K562 (cell line): ENCODE results near the gene TRIM14. TPM values are rescaled to one million over a fixed set of nuclear protein-coding genes. Genes with fewer than 3 reads are reported as not detected.

Source experiments
- ATAC-seq: fragments of 200-7000 bp; cut with Tn5 transposase; 3 replicates; pipeline ENCODE4 v1.9.1; 2020; ENCODE audit warnings: moderate library complexity
- BruUV-seq: library from RNA; stranded (reverse); fragments of 400-500 nt; replicated peaks from 2 replicates; lab custom pipeline; 2021; lab: Mats Ljungman, UMichigan
- CTCF ChIA-PET: fragments of 300-600 bp; formaldehyde crosslinking; extraction: SDS; loops from one replicate; lab custom pipeline; 2021; ENCODE audit warnings: low intra/inter-chr PET ratio; lab: Yijun Ruan, JAX
- POLR2A ChIA-PET: fragments of 300-600, 350-650 bp; sonication (Branson Sonifier 250); formaldehyde crosslinking; extraction: SDS; loops from one replicate; lab custom pipeline; 2021; ENCODE audit warnings: antibody characterized with exemption, inconsistent platforms; lab: Yijun Ruan, JAX
- DNase-seq, 4 experiments: peaks; one replicate each; pipeline versions ENCODE4 v3.0.0 to v3.0.0-alpha.2; 2011 to 2018; ENCODE audit warnings: low spot score in 3 of 4, mixed read lengths in 3 of 4; ENCODE audit errors: extremely low read depth in 1 of 4
- FAIRE-seq: peaks from 2 replicates; lab custom pipeline; 2011; peaks lifted over from hg19 to GRCh38; lab: Jason Lieb, UNC
- H2AFZ ChIP-seq: 2 replicates; pipeline ENCODE4 v1.6.0; 2011; ENCODE audit warnings: low read depth, low read length, control low read depth, inconsistent platforms
- H3K27ac ChIP-seq: fragments of 200-600 bp; 3 replicates; pipeline ENCODE4 v1.8.0; 2011; ENCODE audit warnings: low read depth, mild to moderate bottlenecking, control low read depth, inconsistent platforms, low read length, moderate library complexity, mixed read lengths; ENCODE audit errors: extremely low read depth
- H3K27me3 ChIP-seq, 2 experiments: fragments of 300-600 bp in 1 of 2; 2 replicates in 1 of 2; 3 replicates in 1 of 2; pipeline versions ENCODE4 v1.6.0 to v1.8.0; 2011; ENCODE audit warnings: inconsistent platforms in 2 of 2, low read length in 2 of 2, mild to moderate bottlenecking in 1 of 2, mixed read lengths in 1 of 2, moderate library complexity in 1 of 2; ENCODE audit not compliant: control insufficient read depth in 2 of 2, insufficient read depth in 2 of 2
- H3K36me3 ChIP-seq: fragments of 300-600 bp; 3 replicates; pipeline ENCODE4 v1.8.0; 2011; ENCODE audit warnings: mild to moderate bottlenecking, low read length, inconsistent platforms; ENCODE audit not compliant: control insufficient read depth, insufficient read depth
- H3K4me1 ChIP-seq, 2 experiments: fragments of 200-600 bp in 1 of 2; replicated peaks in 1 of 2; 2 replicates in 1 of 2; 3 replicates in 1 of 2; pipeline versions ENCODE4 v1.5.1 to v1.8.0; 2011; ENCODE audit warnings: inconsistent platforms in 2 of 2, low read length in 2 of 2, mild to moderate bottlenecking in 1 of 2, mixed read lengths in 1 of 2, moderate library complexity in 1 of 2; ENCODE audit not compliant: control insufficient read depth in 2 of 2, insufficient read depth in 2 of 2
- H3K4me2 ChIP-seq: 2 replicates; pipeline ENCODE4 v1.6.1; 2011; ENCODE audit warnings: low read length, control low read depth, inconsistent platforms, mixed read lengths; ENCODE audit not compliant: insufficient read depth
- H3K4me3 ChIP-seq: fragments of 200-600 bp; sonication (generic), shearing (Covaris generic); 2 replicates; pipeline ENCODE4 v1.5.1; 2016; ENCODE audit warnings: control low read depth, inconsistent platforms
- H3K79me2 ChIP-seq: fragments of 200-600 bp; 3 replicates; pipeline ENCODE4 v1.8.0; 2011; ENCODE audit warnings: low read length, inconsistent platforms; ENCODE audit not compliant: control insufficient read depth, insufficient read depth
- H3K9ac ChIP-seq, 2 experiments: 2 replicates each; pipeline versions ENCODE4 v1.6.0 to v1.6.1; 2011; ENCODE audit warnings: low read depth in 2 of 2, low read length in 2 of 2, control low read depth in 1 of 2, inconsistent platforms in 1 of 2, mild to moderate bottlenecking in 1 of 2, mixed read lengths in 1 of 2; ENCODE audit not compliant: insufficient read depth in 1 of 2
- H3K9me1 ChIP-seq: one replicate; pipeline ENCODE4 v1.6.0; 2011; ENCODE audit warnings: inconsistent platforms, mild to moderate bottlenecking, low read length, moderate library complexity; ENCODE audit not compliant: control insufficient read depth, insufficient read depth
- H3K9me3 ChIP-seq: replicated peaks from 2 replicates; pipeline ENCODE4 v1.5.1; 2011; ENCODE audit warnings: low read depth, low read length, inconsistent platforms; ENCODE audit not compliant: control insufficient read depth, insufficient read depth
- H4K20me1 ChIP-seq: replicated peaks from 2 replicates; pipeline ENCODE4 v1.6.1; 2011; ENCODE audit warnings: low read length, inconsistent platforms, mixed read lengths; ENCODE audit not compliant: control insufficient read depth, insufficient read depth
- CHD4 ChIP-seq: fragments of 200-600 bp; sonication (generic); IDR thresholded peaks from 3 replicates; pipeline ENCODE4 v1.6.1; 2012; ENCODE audit warnings: low read depth, mild to moderate bottlenecking, mixed read lengths, low read length, inconsistent platforms; ENCODE audit not compliant: insufficient read depth, insufficient replicate concordance, poor library complexity, severe bottlenecking
- HDAC1 ChIP-seq, 2 experiments: fragments of 450-650 bp; IDR thresholded peaks; 2 replicates each; pipeline ENCODE4 v1.6.1; 2016 to 2017; ENCODE audit warnings: inconsistent platforms in 1 of 2, mild to moderate bottlenecking in 1 of 2, moderate library complexity in 1 of 2
- KDM5B ChIP-seq: fragments of 200-600 bp; sonication (generic); IDR thresholded peaks from 2 replicates; pipeline ENCODE4 v1.6.1; 2012; ENCODE audit warnings: low read depth, mild to moderate bottlenecking, moderate library complexity, low read length, control low read depth, inconsistent platforms; ENCODE audit not compliant: insufficient replicate concordance
- NFXL1 ChIP-seq: fragments of 450-650 bp; formaldehyde crosslinking; IDR thresholded peaks from 2 replicates; pipeline ENCODE4 v1.4.0; 2021; ENCODE audit warnings: mild to moderate bottlenecking
- RBM14 ChIP-seq: fragments of 200-400 bp; formaldehyde crosslinking; IDR thresholded peaks from 2 replicates; pipeline ENCODE4 v1.6.1; 2018; ENCODE audit warnings: low read depth, mild to moderate bottlenecking, low read length, moderate library complexity, borderline replicate concordance; ENCODE audit not compliant: insufficient read depth
- SPI1 ChIP-seq: IDR thresholded peaks from 2 replicates; pipeline ENCODE4 v1.6.1; 2011; ENCODE audit warnings: low read depth, low read length, control low read depth, borderline replicate concordance
- SRSF9 ChIP-seq: fragments of 200-400 bp; formaldehyde crosslinking; IDR thresholded peaks from 2 replicates; pipeline ENCODE4 v1.6.1; 2017; ENCODE audit warnings: low read depth, low read length, borderline replicate concordance
- STAT5A ChIP-seq: IDR thresholded peaks from 2 replicates; pipeline ENCODE4 v1.6.1; 2012; ENCODE audit warnings: low read length, inconsistent platforms, borderline replicate concordance
- TEAD2 ChIP-seq: fragments of 450-650 bp; IDR thresholded peaks from 2 replicates; pipeline ENCODE4 v1.6.1; 2016; ENCODE audit warnings: missing genetic modification characterization, control low read depth, missing compliant biosample characterization
- ZNF551 ChIP-seq: fragments of 250-450 bp; sonication (Bioruptor Pico); IDR thresholded peaks from 2 replicates; pipeline ENCODE4 v1.5.0; 2021; ENCODE audit warnings: mild to moderate bottlenecking, moderate library complexity
- ZNF644 ChIP-seq: fragments of 200-800 bp; sonication (Bioruptor generic); IDR thresholded peaks from 2 replicates; pipeline ENCODE4 v1.6.1; 2016; ENCODE audit warnings: low read depth, missing genetic modification characterization, missing compliant biosample characterization
- WGBS: fragments of 100-300 bp; shearing (Covaris generic); methylation state at CpG from one replicate; pipeline ENCODE4 v1.1.6; 2016; ENCODE audit warnings: low coverage, mixed read lengths; ENCODE audit not compliant: insufficient coverage; ENCODE audit errors: missing lambda C conversion rate; 5-methylcytosine and 5-hydroxymethylcytosine counted together
- in situ Hi-C: fragments of 300-500 bp; cut with MboI; formaldehyde crosslinking; loops from 4 replicates; pipeline ENCODE4 v1.15.0; 2018; ENCODE audit warnings: inconsistent platforms, mixed read lengths
- intact Hi-C: fragments of 100-400 bp; cut with micrococcal nuclease; formaldehyde crosslinking; loops from 2 replicates; pipeline ENCODE4 v1.14.2; 2022
- polyA plus RNA-seq, 8 experiments: library from polyadenylated mRNA; depleted of rRNA in 4 of 8; stranded (reverse) in 5 of 8; unstranded in 3 of 8; fragments of >200 nt; fragmentation: Nextera tagmentation in 2 of 8; fragmentation: Illumina TruSeq in 1 of 8; extraction: Ambion mirVana in 2 of 8; extraction: Trizol in 1 of 8; gene quantifications; 2 replicates each; pipeline versions ENCODE4 v1.2.1 to v1.2.3, GENCODE V29; 2011 to 2014; ENCODE audit warnings: inconsistent platforms in 1 of 8, missing spikeins in 1 of 8
- total RNA-seq, 7 experiments: library from RNA; depleted of rRNA in 6 of 7; stranded (reverse); fragments of >200 nt in 6 of 7; fragmentation: Illumina TruSeq in 2 of 7; extraction: Trizol in 2 of 7; gene quantifications; 2 replicates each; pipeline versions ENCODE4 v1.2.1 to v1.2.3, GENCODE V29; 2011 to 2021; ENCODE audit warnings: low replicate concordance in 1 of 7
- TF ChIP-seq, protein P1 (sequence below): sonication (generic); formaldehyde crosslinking; IDR thresholded peaks from 2 replicates; pipeline ENCODE4 v1.8.1; 2023; ENCODE audit warnings: mild to moderate bottlenecking, missing genetic modification reagents
- TF ChIP-seq, protein P2 (sequence below): fragments of 450-650 bp; IDR thresholded peaks from 2 replicates; pipeline ENCODE4 v1.6.1; 2016
- TF ChIP-seq, protein P3 (sequence below): fragments of 250-450 bp; sonication (Bioruptor Pico); IDR thresholded peaks from 2 replicates; pipeline ENCODE4 v1.5.0; 2021; ENCODE audit warnings: mild to moderate bottlenecking, moderate library complexity

Gene TRIM14
- total and polyA plus RNA-seq, 9 of the 15 experiments (the other 6 are each of a cell fraction or from before 2014, with no cell fraction given) = 7.6 to 41.0 (median 17.9) TPM

DNA sequence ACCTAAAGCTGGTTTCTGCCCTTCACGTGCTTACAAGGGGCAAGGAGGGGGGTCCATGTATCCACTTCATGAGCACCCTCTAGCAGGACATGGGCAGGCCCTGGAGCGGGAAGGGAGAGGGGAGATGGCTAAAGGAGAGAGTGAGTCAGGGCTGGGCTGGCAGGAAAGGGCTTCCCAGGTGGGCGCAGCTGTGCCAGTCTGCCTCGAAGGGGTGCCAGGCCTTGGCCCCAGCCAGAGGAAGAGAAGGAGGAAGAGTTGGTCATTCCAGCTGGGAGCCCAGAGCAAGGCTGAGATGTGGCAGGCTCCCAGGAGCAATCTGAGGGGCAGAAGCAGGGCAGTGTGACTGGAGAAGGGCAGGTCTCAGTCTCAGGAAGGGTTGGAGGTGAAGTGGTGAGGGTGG is 24.7 kb downstream of the TRIM14 start:
- no peak for DNase-seq
- BruUV-seq = no TSS peak
- Histone ChIP-seq H3K79me2 (no peaks in the 10 kb centered on the region), H3K27ac (no peak overlapping the region), H3K4me1 (no peaks in the 10 kb centered on the region; a peak in 1 of 5 replicates), H3K9me1 (no peaks in the 10 kb centered on the region), H3K27me3 (no peaks in the 10 kb centered on the region), H2AFZ (no peak overlapping the region), H3K9ac (peak overlapping the region in 1 of 2 experiments; percentile 13; a peak in 1 of 4 replicates), H3K9me3 (no peaks in the 10 kb centered on the region), H3K4me2 (no peak overlapping the region), H3K36me3 (peaks cover 64% of the 10 kb centered on the region), H3K4me3 (no peak overlapping the region), H4K20me1 (no peaks in the 10 kb centered on the region)
- ChIA-PET CTCF (no interaction called here), POLR2A (interaction anchor here (0.6 to 1.9 kb wide), 3 partner anchors 10 to 304 kb away, joined by 3 to 5 read pairs (median 4); no protein-coding TSS in a partner anchor)
- intact Hi-C loops = no loop called here
- in situ Hi-C loops = no loop called here
- FAIRE-seq = no peak
- WGBS = 85% methylated on average over 4 of the region's 4 CpGs
- no peak for ATAC-seq
- no peak for TF ChIP-seq STAT5A
- no peak for TF ChIP-seq CHD4
- no peak for TF ChIP-seq ZNF644
- TF ChIP-seq, protein P1, sequence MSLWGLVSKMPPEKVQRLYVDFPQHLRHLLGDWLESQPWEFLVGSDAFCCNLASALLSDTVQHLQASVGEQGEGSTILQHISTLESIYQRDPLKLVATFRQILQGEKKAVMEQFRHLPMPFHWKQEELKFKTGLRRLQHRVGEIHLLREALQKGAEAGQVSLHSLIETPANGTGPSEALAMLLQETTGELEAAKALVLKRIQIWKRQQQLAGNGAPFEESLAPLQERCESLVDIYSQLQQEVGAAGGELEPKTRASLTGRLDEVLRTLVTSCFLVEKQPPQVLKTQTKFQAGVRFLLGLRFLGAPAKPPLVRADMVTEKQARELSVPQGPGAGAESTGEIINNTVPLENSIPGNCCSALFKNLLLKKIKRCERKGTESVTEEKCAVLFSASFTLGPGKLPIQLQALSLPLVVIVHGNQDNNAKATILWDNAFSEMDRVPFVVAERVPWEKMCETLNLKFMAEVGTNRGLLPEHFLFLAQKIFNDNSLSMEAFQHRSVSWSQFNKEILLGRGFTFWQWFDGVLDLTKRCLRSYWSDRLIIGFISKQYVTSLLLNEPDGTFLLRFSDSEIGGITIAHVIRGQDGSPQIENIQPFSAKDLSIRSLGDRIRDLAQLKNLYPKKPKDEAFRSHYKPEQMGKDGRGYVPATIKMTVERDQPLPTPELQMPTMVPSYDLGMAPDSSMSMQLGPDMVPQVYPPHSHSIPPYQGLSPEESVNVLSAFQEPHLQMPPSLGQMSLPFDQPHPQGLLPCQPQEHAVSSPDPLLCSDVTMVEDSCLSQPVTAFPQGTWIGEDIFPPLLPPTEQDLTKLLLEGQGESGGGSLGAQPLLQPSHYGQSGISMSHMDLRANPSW (CRISPR knock-in tag) = no peak
- no peak for TF ChIP-seq SPI1
- TF ChIP-seq, protein P2, sequence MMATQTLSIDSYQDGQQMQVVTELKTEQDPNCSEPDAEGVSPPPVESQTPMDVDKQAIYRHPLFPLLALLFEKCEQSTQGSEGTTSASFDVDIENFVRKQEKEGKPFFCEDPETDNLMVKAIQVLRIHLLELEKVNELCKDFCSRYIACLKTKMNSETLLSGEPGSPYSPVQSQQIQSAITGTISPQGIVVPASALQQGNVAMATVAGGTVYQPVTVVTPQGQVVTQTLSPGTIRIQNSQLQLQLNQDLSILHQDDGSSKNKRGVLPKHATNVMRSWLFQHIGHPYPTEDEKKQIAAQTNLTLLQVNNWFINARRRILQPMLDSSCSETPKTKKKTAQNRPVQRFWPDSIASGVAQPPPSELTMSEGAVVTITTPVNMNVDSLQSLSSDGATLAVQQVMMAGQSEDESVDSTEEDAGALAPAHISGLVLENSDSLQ = no peak
- TF ChIP-seq SRSF9 = no peak
- no peak for TF ChIP-seq KDM5B
- TF ChIP-seq, protein P3, sequence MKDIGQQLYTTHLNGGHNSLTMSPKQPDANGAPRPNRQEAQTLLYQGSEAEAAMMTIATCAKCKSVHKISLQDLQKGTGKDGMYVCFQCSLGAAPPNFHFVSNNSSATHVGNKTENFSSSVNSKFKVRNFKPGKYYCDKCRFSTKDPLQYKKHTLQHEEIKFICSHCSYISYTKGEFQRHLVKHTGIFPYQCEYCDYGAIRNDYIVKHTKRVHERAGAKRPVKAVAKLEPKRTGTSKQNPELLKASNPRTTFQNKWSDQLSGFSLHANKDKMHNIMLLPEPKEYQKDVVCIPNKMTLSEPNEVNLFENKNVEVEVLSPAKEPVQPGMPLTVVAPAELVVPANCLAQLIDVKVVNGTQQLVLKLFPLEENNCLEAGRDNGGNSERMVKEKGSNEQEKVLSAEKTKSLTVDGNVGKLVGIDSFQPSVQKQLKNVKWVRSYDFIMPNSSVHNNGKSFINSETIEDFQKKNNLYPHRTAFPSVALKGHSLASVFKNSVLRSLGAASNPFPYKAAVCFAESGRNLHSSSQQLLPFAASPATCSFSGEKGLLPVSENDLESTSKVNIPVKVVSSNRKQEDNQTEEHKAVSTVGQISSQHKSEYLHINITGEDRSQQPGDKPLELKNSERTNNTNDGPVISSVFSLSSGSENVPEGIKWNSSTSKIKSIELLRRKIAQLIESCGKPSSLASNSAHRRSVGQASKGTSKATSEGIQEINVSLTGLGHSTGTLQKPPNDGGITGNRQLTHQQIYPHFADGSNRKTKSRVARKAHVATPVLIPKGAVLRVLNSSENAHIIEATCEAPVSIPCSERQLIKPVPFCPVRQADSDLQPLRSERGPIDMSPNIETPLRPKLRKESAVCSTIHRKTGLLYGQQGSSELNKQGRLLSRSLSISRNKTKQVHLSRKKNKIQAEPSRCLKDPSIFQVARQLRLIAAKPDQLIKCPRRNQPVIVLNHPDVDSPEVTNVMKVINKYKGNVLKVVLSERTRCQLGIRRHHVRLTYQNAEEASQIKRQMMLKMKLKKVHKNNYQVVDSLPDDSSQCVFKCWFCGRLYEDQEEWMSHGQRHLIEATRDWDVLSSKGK = no peak
- no peak for TF ChIP-seq ZNF551
- TF ChIP-seq HDAC1 (IDR thresholded peaks at IDR 0.05) = no peak
- no peak for TF ChIP-seq RBM14
- TF ChIP-seq NFXL1 (CRISPR knock-in tag) = no peak
- TF ChIP-seq TEAD2 (tag) = no peak
